ENCODE results near the gene PKHD1.
"Not testable (repeated sequence)": the region's sequence is repeated elsewhere in the genome, so short reads cannot be mapped to it uniquely, and the experiment has no call there.

Gene PKHD1

DNA sequence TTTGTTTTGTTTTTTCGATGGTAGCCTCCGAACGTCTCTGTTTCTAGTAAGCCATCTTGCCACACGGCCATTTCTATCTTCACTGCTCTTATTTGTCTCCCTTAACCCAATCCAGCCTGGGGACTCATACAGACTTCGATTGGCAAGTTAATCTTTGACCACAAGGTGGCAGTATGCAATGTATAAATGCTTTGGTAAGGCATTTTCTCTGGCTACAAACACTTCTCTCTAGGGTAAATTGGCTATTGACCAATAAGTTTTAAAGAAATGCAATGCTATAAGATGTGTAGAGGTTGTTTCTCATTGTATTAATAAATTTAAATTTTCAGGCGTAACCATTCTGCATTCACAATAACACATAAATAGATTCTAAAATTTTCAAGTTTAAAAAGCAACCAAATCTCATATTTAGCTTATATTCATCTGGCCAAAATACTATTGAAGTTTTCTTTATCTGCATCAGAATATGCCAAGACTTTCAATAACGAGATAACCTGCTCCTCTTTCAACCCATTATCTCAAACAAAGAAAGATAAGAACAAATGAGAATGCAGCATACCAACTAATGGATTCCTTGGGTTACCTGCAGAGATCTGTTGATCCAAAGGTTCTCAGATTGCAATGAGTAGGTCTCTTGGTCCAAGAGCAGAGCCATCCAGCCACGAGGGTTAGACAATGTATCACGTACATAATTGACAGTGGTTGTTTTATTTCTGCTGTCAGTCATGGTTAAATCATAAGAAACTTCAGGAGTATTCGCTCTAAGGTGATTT, 231.9 kb downstream of the PKHD1 start:
- peak; percentile 28 for DNase-seq (ENCODE audit: low read depth)

DNA sequence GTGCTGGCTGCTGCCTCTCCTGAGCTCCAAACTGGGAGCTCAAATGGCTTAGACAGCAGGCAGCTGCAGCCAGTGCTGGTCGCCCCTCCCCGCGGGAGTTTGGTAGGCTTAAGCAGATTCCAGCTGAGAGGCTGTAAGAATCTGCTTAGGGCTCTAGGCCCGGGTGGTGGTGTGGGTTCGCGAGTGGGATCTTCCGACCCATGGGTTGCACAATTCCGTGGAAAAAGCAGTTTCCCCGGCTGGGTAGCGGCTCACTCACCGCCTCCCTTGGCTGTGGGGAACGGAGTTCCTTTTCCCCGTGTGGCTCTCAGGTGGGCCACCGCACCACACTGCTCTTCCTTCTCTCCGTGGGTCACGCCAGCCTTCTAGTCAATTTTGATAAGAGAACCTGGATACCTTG, 232.5 kb downstream of the PKHD1 start:
- no peak for DNase-seq (ENCODE audit: low read depth)

DNA sequence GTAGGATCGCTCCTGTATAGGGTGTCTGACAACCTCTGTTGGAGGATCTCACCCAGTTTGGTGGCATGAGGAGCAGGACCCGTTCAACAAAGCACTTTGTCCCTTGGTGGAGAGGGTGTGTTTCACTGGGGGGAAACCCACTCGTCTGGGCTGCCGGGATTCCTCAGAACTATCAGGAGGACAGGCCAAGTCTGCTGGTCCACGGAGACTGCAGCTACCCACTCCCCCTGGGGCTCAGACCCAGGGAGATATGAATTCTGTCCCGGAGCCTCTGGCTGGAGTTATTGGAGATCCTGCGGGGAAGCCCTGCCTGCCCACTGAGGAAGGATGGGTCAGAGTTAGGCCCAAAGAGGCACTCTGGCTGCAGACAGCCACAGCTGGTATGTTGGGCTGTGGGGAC, 233.1 kb downstream of the PKHD1 start:
- no peak for DNase-seq (ENCODE audit: low read depth)

DNA sequence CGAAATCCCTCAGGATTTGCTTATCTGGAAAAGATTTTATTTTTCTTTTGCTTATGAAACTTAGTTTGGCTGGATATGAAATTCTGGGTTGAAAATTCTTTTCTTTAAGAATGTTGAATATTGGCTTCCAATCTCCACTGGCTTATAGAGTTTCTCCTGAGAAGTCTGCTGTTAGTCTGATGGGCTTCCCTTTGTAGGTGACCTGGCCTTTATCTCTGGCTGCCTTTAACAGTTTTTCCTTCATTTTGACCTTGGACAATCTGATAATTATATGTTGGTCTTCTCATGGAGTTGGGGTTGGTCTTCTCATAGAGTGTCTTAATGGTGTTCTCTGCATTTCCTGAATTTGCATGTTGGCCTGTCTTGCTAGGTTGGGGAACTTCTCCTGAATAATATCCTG, 234.3 kb downstream of the PKHD1 start:
- DNase-seq (ENCODE audit: low read depth), result not testable (repeated sequence)

DNA sequence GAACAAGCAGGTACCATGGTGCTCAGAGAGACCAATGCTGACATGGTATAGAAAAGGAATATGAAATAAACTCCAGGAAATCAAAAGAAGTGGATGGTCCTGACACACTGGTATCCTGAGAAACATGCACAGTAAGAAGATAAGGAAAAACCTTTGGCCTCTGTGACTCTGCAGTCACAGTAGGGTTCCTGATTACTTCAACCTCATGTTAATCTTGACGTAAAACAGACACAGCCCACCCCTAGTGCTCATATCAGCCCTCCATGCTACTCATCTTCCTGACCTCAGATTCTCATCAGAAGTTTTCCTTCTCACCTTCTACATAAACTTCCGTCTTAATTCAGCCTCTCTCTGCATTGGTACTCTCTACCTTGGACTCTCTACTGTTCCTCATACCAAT, 240.9 kb downstream of the PKHD1 start:
- no peak for DNase-seq (ENCODE audit: low read depth)

DNA sequence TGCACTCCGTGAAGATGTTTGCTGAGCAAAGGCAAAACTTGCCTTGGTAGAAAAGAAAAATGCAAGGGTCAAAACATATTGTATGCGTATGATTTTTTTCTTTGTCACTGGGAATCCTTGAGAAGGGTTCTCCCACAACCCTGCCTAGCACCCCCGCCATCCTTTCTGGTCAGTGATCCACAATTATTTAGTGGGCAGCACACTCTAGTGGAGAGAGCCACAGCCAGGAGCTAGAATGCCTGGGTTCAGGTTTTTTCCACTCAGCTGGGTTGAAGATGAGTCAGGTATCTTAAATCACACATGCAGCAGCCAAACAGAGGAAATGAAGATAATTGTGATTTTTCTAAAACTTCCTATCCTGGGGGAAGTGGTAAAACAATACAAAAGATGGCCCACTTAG, 243.1 kb downstream of the PKHD1 start:
- DNase-seq (ENCODE audit: low read depth), result no peak

DNA sequence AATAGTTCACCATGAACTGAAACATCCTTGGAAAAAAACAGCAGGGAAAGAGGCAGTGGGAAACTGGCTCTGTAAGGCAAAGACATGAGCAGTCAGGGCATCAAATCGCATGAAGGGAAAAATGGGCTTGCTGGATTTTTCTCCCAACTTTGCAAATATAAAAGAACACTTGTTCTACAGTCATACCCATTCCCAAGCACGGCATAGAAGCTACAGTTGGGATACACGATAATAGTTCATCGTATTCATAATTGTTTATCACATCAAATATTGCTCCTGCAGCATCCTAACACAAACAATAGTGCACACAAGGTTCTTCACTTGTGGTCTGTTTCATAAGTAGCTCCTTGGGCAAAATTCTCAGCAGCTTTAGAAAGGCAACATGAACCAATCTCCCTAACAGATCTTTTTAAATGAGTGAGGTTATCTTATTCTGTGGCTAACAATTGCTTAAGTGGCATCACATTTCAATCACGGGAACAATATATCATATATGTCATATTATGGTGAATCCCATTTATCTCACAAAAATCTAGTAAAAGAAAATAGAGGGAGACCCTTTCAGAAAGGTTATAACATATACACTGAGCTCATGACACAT, 243.9 kb downstream of the PKHD1 start:
- DNase-seq (ENCODE audit: low read depth), result no peak

DNA sequence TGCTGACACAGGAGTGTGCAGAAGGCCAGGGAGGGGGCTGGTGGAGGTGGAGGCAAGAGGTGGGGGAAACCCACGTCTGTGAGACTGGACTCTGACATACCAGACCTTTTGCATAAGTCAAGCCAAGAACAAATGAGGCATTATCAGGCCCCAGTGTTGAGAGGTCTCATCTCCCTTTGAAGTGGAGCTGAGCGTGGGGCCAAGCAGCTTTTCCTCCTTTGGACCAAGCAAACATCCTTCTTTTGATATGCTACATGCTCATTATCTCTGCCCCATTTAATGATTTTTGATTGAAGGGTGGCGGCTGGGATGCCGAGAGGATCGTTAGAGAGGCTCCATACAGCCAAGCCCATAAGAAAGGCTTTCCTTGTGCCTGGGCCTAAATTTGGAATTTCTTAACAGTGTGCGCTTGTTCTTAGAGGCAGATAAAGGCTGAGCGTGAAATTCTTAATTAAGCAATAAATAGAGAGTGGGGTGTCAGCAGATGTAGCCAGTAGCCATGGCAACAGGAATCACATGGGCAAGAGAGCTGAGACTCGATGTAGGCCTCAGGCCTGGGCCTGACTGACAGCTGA, 244.5 kb downstream of the PKHD1 start:
- no peak for DNase-seq (ENCODE audit: low read depth)

DNA sequence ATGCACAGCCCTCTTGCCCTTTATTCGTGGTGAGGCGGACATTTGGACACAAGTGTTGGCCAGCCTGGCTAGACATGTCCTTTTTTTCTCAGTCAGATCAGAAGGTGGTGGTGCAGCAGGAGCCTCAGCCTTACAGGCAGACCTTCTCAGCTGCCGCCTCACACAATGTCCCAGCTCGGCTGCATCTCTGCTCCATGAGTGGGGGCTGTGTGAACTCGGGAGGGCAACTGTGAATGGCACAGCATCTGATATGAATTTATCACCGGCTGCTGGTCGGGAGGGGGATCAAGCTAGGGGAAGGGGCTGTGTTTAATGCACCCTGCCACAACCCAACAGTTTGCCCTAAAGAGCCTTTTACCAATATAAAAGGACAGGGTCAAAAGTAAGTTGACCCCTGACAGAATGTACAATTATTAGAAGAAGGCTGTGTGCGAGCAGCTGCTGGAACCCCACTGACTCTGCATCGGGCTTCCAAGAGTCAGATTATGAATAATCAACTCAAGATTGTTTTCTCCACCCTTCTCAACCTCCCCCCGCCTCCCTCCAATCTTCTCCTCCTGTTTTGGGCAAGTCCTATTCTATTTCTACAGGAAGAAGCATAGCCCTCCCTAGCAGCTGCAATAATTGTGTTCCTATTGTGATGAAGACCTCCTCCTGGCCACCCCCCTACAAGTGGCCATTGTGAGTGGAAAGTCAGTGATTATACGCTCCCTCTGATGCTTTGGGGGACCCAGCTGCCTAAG, 245.2 kb downstream of the PKHD1 start:
- no peak for DNase-seq (ENCODE audit: low read depth)

DNA sequence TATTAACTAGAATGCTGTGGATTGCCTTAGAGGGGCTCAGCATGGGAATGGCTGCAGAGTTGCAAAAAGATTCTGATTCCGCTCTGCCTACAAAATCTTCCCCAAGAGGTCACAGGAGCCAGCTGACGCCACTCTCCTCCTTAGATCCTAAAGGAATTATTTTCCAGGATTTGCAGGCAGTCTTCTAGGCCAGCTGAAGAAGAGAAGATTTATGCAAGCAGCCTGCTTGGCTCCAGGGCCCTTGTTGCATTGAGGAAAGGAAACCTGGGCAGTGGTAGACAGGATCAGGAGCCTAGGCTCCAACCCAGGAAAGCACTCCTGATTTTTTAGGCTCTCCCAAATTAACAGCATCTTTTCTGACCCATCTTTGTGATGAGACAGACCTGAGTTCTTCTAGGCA, 245.8 kb downstream of the PKHD1 start:
- no peak for DNase-seq (ENCODE audit: low read depth)

DNA sequence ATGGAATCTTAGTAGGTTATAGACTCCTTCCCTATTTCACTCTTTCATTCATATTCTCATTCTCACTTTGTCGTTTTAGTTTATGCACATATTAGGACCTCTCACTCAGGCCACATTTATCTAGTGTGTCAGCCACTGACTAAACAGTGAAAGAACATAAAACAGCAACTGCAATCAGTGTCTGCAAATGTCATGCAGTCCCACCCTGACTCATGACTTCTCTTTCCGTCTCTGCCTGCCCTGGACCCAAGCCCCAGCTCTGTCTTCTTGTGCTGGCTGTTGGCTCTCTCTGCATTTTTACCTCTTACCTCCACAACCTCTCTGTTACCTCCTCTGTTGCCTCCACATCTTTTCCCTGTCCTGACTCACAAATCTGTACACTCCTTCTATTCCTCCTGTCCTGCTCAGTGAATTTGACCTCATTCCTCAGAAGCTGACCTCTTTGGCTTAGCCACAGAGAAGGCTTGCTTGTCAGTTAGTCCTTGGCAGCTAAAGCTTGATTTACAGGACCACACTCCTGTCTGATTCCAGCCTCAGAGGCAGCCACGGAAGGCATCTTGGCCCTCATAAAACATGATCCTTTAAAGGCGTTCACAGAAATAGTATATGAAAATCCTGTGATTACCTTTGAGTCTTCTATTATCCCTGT, 247.6 kb downstream of the PKHD1 start:
- DNase-seq (ENCODE audit: low read depth), result no peak

DNA sequence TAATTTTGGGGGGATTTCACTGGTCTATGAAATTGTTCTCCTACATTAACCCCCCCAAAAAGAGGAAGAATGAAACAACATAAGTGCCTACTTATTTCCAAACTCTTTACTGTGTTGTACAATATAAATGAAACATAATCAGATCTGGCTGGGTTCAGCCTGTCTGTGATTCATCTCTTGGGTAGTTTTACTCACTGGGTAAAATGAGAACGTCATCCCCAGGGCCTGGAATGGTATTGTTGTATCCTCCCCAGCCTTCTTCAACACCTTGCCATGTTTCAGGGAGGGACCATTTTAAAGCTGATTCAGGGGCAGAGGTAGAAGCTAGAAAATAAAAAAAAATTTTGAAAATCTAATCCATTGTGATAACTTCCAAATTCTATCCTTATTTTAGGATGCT, 256.7 kb downstream of the PKHD1 start:
- no peak for DNase-seq (ENCODE audit: low read depth)

DNA sequence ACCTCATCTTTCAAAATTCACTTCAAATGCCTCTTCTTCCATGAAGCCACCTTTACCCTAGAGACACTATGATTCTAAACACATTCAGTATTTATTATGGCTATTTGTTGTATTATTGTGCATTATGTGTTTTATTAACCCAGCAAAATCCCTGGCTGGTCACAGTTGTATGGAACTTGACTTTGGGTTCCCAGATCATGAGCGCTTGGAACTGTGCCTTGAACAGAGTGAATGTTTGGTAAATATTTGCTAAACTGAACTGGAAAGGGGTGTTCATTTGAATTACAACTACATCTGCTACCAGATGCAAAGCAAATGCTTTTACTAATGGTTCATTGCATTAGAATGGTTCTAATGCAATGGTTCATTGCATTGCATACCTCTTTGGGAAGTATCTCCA, 259.8 kb downstream of the PKHD1 start:
- DNase-seq (ENCODE audit: low read depth), result no peak

DNA sequence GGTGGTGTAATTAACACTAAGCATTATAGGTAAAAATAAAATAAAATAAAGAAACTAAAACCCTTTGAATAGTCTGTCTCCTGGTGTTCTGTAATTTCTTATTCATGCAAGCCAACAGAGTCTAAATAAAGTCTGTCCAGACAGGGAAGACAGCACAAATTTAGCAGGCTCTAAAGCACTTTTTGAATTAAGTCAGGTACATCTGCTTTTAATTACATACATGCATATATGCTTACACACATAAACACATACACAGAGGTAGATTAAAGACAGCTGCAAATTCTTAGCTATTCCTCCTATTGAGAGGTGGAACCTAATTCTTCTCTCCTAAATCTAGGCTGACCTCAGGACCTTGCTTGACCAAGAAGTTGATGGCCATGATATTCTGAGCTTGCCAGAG, 262.5 kb downstream of the PKHD1 start:
- no peak for DNase-seq (ENCODE audit: low read depth)

DNA sequence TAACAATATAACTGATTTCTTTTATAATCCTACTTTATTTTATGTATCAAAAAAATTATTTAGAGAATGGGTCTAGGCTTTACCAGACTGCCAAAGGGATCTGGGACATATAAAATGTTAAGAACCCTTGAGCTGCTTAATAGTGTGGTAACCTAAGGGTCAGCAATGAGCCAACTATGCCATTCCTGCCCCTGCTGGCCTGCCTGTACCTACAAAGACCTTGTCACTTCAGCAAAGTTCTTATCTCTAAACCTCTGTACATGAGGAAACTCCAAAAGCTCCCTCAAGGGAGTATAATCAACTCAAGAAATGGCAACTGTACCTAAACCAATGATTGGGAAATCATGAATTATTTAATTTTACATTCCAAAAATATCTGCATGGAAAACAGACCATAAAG, 266.9 kb downstream of the PKHD1 start:
- DNase-seq (ENCODE audit: low read depth), result no peak

DNA sequence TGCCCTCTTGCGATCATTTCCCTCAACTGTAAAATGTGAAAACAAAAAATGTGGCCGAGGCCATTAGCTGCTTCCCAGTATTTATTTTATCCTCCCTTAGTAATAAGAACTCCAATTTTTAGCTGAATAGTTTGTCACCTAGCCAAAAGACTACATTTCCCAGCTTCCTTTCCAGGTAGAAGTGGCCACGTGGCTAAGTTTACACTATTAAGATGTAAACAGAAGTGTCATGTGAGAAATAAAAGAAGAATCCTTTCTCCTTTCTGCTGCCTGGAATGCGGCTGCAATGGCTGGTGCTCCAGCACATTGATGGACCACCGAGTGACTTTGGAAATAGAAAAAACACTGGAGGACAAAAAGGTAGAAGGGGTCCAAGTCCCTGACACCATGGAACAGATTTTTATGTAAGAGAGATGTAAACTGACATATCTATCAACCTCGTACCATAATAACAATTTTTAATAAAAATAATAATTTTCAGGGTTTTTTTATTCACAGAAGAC, 268.8 kb downstream of the PKHD1 start:
- no peak for DNase-seq (ENCODE audit: low read depth)

DNA sequence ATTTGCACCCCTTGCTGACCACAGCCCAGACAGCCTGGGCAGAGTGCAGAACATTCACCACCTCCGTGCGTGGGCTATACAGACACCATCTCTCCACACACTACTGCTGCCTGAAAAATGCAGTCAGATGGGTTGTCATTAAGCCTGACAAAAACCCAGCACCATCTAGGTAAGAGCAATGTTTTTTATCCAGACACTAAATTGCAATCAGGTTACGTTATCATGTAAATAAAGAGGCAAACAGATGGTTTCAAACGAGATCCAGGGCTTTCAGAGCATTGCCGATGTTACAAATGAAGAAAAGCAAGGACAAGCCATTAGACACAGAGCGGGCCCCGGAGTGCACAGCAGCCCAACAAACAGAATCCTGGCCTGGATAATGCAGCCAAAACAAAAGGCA, 269.6 kb downstream of the PKHD1 start:
- DNase-seq (ENCODE audit: low read depth), result no peak

DNA sequence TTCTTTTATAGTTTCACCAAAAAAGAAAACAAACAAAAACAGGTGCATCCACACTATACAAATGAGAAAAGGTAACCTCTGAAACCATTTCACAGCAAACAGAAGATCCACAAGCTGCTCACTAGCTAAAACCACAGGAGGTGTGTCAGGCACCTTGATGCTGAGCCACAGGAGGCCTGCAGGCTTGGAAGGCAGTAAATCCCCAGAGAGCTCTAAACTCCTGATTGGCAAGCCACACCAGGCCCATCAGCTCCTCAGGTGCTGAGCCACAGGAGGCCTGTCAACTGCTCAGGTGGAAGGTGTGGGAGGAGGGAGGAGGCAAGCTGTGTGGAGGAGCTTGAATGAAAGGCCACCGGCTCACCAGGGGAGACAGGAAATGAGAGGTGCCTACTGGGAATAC, 273.0 kb downstream of the PKHD1 start:
- no peak for DNase-seq (ENCODE audit: low read depth)

DNA sequence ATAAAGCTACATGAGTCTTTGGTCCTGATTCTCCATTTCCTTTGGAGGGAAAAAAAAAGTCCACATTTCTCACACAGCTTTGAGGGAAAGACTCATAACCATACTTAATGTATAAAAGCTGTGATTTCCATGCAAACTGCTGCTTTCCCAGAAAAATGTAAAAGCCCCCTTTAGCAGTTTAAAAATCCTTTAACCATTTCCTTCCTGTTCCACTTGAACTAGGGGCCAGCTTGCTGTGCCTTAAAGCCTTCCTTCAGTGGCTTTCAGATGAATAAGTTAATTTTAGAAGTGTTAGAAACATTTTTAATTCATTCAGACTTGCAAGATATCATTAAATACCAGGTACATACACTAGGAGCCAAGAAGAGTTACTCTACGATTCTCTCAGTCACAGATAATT, 273.5 kb downstream of the PKHD1 start:
- no peak for DNase-seq (ENCODE audit: low read depth)

DNA sequence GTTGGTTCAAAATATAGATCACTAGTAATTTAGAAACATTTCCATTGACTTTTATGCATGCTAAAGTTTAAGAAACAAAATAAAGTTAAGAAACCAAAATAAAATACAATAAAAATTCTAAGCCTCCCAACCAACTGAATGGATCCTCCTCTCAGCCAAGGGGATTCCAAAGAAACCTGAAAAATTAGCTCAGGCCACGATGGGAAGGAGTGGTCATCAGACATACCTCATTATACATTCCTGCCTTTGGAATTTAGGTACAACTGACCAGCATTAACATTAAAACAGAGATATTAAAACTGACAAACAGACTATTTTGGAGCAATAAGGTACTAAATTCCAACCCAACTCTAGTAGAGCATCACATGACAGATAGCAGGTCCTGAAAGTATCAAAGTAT, 275.2 kb downstream of the PKHD1 start:
- no peak for DNase-seq (ENCODE audit: low read depth)

DNA sequence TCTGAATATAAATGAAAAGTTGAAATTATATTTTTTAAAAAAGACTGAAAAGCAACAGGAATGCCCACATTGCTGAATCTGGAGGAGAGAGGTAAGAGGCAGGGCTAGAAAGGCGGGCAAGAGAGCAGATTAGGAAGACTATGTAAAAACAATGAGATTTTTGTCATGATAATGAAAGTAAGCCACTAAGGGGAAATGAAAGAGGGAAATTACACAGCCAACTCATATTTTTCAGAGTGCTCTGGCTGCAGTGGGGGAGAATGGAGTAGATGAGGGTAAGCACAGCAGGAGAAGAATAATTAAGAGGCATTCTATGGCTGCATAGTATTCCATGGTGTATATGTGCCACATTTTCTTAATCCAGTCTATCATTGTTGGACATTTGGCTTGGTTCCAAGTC, 281.9 kb downstream of the PKHD1 start:
- no peak for DNase-seq (ENCODE audit: low read depth)

DNA sequence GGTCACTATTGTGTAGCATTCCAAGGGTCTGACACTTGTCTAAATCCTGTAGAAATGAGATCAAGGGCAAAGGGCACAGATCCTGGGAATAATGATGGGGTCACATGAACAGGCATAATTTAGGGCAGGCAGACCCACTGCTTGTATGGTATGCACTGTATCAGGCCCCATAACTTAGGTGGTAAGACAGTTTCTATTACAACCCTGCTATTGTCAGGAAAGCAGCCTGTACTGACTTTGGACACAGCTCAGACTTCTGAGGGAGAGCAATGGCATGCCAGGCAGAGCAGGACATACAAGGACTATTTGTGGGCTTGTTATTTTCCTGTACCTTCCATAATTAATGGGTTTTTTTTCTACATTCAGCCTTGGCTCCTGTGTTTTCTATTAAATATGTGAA, 286.8 kb downstream of the PKHD1 start:
- no peak for DNase-seq (ENCODE audit: low read depth)

Measured in HS-5 (cell line).